IPS DF 4.7 (cell line): ENCODE data around the gene MYH7B.

Experiments
- DNase-seq: peaks from one replicate; pipeline ENCODE4 v3.0.0-alpha.2; 2013; ENCODE audit warnings: low spot score; ENCODE audit errors: extremely low read depth

MYH7B gene

GRCh38 chr20:34990231-34990630 lies 34.6 kb downstream of the MYH7B start:
- DNase-seq = no peak

GRCh38 chr20:34990661-34991214 lies 35.1 kb downstream of the MYH7B start:
- no peak for DNase-seq

- DNase-seq = no peak
Measured at GRCh38 chr20:34992751-34993417, 37.2 kb downstream of the MYH7B start.

- no peak for DNase-seq
Measured at GRCh38 chr20:34993941-34994508, 38.4 kb downstream of the MYH7B start.

- no peak for DNase-seq
Measured at GRCh38 chr20:34994509-34995131, 39.0 kb downstream of the MYH7B start.

- no peak for DNase-seq
Measured at GRCh38 chr20:34995192-34995591, 39.5 kb downstream of the MYH7B start.

- DNase-seq = no peak
Measured at GRCh38 chr20:34995696-34996095, 40.0 kb downstream of the MYH7B start.

GRCh38 chr20:34996243-34997028 lies 40.8 kb downstream of the MYH7B start:
- no peak for DNase-seq

GRCh38 chr20:34997131-34997561 lies 41.5 kb downstream of the MYH7B start:
- no peak for DNase-seq

- no peak for DNase-seq
Measured at GRCh38 chr20:34997774-34998173, 42.1 kb downstream of the MYH7B start.

GRCh38 chr20:34998331-34998950 lies 42.8 kb downstream of the MYH7B start:
- DNase-seq = no peak

GRCh38 chr20:34999021-34999451 lies 43.4 kb downstream of the MYH7B start:
- DNase-seq = no peak

- no peak for DNase-seq
Measured at GRCh38 chr20:34999782-35000181, 44.1 kb downstream of the MYH7B start.

GRCh38 chr20:35000311-35000921 lies 44.7 kb downstream of the MYH7B start:
- DNase-seq = no peak

- no peak for DNase-seq
Measured at GRCh38 chr20:35000922-35001595, 45.4 kb downstream of the MYH7B start.

GRCh38 chr20:35001596-35002362 lies 46.1 kb downstream of the MYH7B start:
- no peak for DNase-seq

GRCh38 chr20:35002426-35003210 lies 47.0 kb downstream of the MYH7B start:
- no peak for DNase-seq

GRCh38 chr20:35003211-35004031 lies 47.8 kb downstream of the MYH7B start:
- no peak for DNase-seq
